Measurements from ENCODE around the gene WDR4. TPM values are rescaled to one million over a fixed set of nuclear protein-coding genes. Genes with fewer than 3 reads are reported as not detected.
"Not testable (repeated sequence)": the region's sequence is repeated elsewhere in the genome, so short reads cannot be mapped to it uniquely, and the experiment has no call there.

WDR4 gene
- total RNA-seq, 6 experiments from 2014 or later, result 6.3 to 10.5 (median 8.0) TPM

DNA sequence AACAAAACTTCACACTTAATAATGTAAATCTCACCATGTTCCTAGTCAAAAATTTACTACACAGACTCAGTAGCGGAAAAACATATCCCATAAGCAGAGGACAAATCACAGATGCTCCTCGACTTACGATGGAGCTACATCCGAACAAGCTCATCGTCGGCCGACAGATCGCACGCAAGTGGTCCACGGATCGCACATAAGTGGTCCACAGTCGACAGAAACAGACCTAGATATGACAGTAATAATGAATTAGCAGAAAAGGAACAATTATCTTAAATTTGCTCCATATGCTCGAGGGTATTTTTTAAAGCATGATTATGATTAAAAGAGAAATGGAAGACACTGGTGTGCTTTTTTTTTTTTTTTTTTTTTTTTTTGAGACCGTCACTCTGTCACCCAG is 36.3 kb downstream of the WDR4 start:
- 92% methylated on average over 13 of the region's 14 CpGs for WGBS (ENCODE audit: insufficient coverage, low coverage, low lambda C conversion rate, missing lambda C conversion rate)
- no peak for ATAC-seq
- Histone ChIP-seq H3K36me3 (peaks cover 0 to 30% (median 1%) of the 10 kb centered on the region in 4 donors), H3K9me3 (no peaks in the 10 kb centered on the region), H3K4me3 (no peak overlapping the region), H3K27me3 (no peaks in the 10 kb centered on the region), H3K4me1 (peaks cover 0 to 25% (median 12%) of the 10 kb centered on the region in 4 donors), H3K27ac (no peak overlapping the region)
- TF ChIP-seq CTCF (IDR thresholded peaks at IDR 0.05), result no peak
- TF ChIP-seq POLR2A (IDR thresholded peaks at IDR 0.05), result no peak
- DNase-seq, result peak in 2 of 3 donors; percentile 28 to 45
- intact Hi-C loops (cut with DNase I), result no loop called here

DNA sequence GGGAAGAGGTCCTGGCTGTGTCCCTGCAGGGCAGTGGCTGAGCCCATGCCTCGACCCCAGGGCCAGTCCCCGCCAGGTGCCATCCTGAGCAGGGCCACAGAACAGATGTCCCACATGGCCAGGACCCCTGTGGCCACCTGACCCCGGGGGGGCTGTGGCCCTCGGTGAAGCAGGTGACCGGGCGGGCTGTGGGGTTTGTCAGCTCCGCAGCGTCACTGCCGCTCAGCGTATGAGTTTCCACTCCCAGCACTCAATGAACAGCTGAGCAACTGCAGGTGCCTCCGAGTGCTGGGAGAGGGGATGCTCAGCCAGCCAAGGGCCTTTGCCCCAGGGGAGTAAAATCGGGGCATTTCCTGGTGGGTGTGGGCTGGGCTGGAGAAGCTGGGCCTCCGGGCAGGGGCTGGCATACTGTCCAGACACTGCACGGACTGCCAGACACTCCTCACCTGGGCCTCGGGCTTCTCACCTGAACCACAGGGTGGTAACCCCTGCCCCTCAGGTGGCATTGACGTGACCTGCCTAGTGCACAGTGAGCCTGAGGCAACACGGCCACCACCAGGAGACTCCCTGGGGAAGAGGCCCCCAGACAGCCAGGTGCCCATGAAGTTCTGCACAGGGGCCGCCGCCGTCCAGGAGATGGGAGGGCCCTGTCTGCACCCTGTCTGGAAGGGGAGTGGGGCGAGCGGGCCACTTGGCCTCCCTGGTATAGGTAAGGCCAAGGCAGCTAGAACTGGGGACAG is 37.3 kb downstream of the WDR4 start:
- ATAC-seq; intact Hi-C loops (cut with DNase I); H3K27me3 ChIP-seq; H3K27ac ChIP-seq; H3K4me3 ChIP-seq; H3K9me3 ChIP-seq: not testable (repeated sequence)
- peak in 2 of 3 donors; percentile 28 to 31 for DNase-seq
- 100% methylated on average over 2 of the region's 22 CpGs for WGBS (ENCODE audit: insufficient coverage, low coverage, low lambda C conversion rate, missing lambda C conversion rate)
- peaks cover 0 to 30% (median 12%) of the 10 kb centered on the region in 4 donors for H3K4me1 ChIP-seq
- peaks cover 0 to 23% (median 1%) of the 10 kb centered on the region in 4 donors for H3K36me3 ChIP-seq

DNA sequence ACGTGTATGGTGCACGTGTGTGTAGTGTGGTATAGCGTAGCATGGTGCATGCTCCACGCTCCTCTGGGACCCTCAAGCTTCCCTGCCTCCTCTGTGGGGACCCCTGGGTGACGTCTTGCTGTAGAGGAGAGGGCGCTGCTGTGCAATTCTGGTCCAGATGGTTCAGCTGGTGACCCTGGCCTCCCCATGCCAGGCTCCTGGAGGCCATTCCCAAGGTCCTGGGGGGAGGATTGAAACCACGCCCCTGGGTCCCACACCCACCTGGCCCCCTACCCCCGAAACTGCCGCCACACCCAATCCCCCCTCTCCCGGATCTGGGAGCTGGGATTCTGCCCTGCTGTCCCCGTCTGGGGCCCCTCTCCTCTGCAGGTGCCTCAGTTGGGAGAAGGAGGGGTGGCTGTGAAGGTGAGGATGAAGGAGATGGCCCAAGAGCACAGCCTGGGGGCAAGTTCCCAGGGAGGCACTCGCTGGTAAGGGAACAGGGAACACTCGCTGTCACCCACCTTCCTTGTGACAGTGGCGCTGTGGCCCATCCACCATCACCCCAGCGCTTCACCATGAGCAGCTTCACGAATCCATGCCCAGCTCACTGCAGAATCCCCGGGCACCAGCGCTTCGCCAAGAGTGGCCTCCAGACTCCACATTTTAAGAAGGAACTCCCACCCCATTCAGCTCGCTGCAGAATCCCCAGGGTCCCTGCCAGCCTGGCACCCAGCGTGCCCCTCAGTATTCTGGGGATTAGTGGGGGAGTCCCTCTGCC is 38.0 kb downstream of the WDR4 start:
- peak in 2 of 3 donors; percentile 38 to 45 for DNase-seq
- H3K4me3 ChIP-seq, result no peak overlapping the region
- WGBS (ENCODE audit: insufficient coverage, low coverage, low lambda C conversion rate, missing lambda C conversion rate), result no CpG with 5 or more reads among the region's 21 CpGs
- peaks cover 0 to 23% (median 1%) of the 10 kb centered on the region in 4 donors for H3K36me3 ChIP-seq
- TF ChIP-seq POLR2A (IDR thresholded peaks at IDR 0.05) (no peak), CTCF (IDR thresholded peaks at IDR 0.05) (no peak)
- no peak overlapping the region for H3K27ac ChIP-seq
- ATAC-seq, result no peak
- no peaks in the 10 kb centered on the region for H3K9me3 ChIP-seq
- intact Hi-C loops (cut with DNase I), result no loop called here
- peaks cover 0 to 30% (median 12%) of the 10 kb centered on the region in 4 donors for H3K4me1 ChIP-seq
- H3K27me3 ChIP-seq, result no peaks in the 10 kb centered on the region

DNA sequence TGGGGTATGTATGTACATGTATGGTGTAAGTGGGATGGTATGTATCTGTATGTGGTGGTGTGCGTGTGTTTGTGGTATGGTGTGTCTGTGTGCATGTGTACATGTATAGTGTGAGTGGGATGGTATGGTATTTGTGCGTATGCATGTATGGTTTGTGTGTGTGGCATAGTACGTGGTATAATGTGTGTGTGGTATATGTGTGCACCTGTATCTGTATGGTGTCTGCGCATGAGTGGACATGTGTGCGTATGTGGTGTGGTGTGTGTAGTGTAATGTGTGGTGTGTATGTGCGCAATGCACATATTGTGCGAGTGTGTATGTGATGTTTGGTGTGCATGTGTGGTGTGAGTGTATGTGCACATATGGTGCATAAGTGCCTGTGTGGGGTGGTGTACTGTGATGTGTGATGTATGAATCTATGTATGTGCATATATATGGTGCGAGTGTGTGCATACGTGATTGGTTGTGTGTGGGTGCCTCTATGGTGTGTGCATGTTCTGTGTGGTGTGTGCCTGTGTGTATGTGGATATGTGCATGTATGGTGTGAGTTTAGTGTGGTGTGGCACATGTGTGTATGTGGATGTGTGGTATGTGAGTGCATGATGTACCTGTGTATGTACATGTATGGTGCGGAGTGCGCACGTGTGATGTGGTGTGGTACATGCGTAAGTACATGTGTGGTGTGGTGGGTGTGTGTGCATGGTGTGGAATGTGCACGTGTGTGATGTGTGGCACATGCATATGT is 38.8 kb downstream of the WDR4 start:
- Histone ChIP-seq H3K27ac (no peak overlapping the region), H3K4me3 (no peak overlapping the region), H3K4me1 (peaks cover 0 to 27% (median 11%) of the 10 kb centered on the region in 4 donors), H3K27me3 (no peaks in the 10 kb centered on the region), H3K36me3 (peaks cover 0 to 23% (median 1%) of the 10 kb centered on the region in 4 donors), H3K9me3 (no peaks in the 10 kb centered on the region)
- ATAC-seq, result no peak
- intact Hi-C loops (cut with DNase I), result no loop called here
- DNase-seq, result peak in 1 of 3 donors; percentile 7
- no peak for TF ChIP-seq POLR2A (IDR thresholded peaks at IDR 0.05)
- no peak for TF ChIP-seq CTCF (IDR thresholded peaks at IDR 0.05)
- 94% methylated on average over 14 of the region's 14 CpGs for WGBS (ENCODE audit: insufficient coverage, low coverage, low lambda C conversion rate, missing lambda C conversion rate)
